Naive thymus-derived CD8-positive, alpha-beta T cell (primary cell): ENCODE data around the gene EPHB2. TPM values are rescaled to one million over a fixed set of nuclear protein-coding genes. Genes with fewer than 3 reads are reported as not detected.
A peak's percentile ranks its signal among the peaks of the same experiment; 100 is the strongest.

ENCODE experiments used
- ATAC-seq, 2 donors: fragments of 150-1000 bp; cut with Tn5 transposase in 1 of 2; sonication (Bioruptor Pico), chemical (Tn5 transposase) in 1 of 2; 1 replicate in 1 of 2; 2 replicates in 1 of 2; pipeline ENCODE4 v1.10.0; 2021; ENCODE audit warnings: mild to moderate bottlenecking in 2 of 2, moderate library complexity in 2 of 2
- POLR2A ChIA-PET: fragments of 350-600 bp; sonication (Branson Sonifier 250); formaldehyde crosslinking; loops from one replicate; lab custom pipeline; 2021; ENCODE audit warnings: antibody characterized with exemption; lab: Charles Lee
- DNase-seq, 10 donors: peaks; one replicate each; pipeline versions ENCODE4 v3.0.0 to v3.0.0-alpha.2; 2020 to 2022
- H3K27ac Mint-ChIP-seq, 10 donors: one replicate each; pipeline ENCODE4 v1.8.0; 2020 to 2022; ENCODE audit warnings: mild to moderate bottlenecking in 10 of 10, mixed read lengths in 10 of 10, moderate library complexity in 4 of 10, inconsistent platforms in 1 of 10
- H3K27me3 Mint-ChIP-seq, 5 donors: one replicate each; pipeline ENCODE4 v1.8.0; 2021 to 2022; ENCODE audit warnings: mixed read lengths in 5 of 5
- H3K36me3 Mint-ChIP-seq, 3 donors: one replicate each; pipeline ENCODE4 v1.8.0; 2020 to 2022; ENCODE audit warnings: mixed read lengths in 3 of 3, mild to moderate bottlenecking in 2 of 3, inconsistent platforms in 1 of 3
- H3K4me1 Mint-ChIP-seq, 4 donors: one replicate each; pipeline ENCODE4 v1.8.0; 2021 to 2022; ENCODE audit warnings: mixed read lengths in 4 of 4
- H3K4me3 Mint-ChIP-seq, 10 donors: one replicate each; pipeline ENCODE4 v1.8.0; 2020 to 2022; ENCODE audit warnings: mild to moderate bottlenecking in 10 of 10, mixed read lengths in 10 of 10, moderate library complexity in 6 of 10, inconsistent platforms in 1 of 10
- H3K9me3 Mint-ChIP-seq, 9 donors: one replicate each; pipeline ENCODE4 v1.8.0; 2020 to 2022; ENCODE audit warnings: mixed read lengths in 9 of 9, mild to moderate bottlenecking in 3 of 9, inconsistent platforms in 1 of 9, moderate library complexity in 1 of 9
- polyA plus RNA-seq, 3 donors: library from polyadenylated mRNA; unstranded; fragments of 300-500 nt; fragmentation: Illumina TruSeq; gene quantifications; one replicate each; pipeline ENCODE4 v1.2.3, GENCODE V29; 2021
- total RNA-seq, 8 experiments: library from RNA in 2 of 8; stranded (reverse) in 2 of 8; gene quantifications; one replicate each; pipeline ENCODE4 v1.2.3 and lab custom pipeline; 2021 to 2026

The EPHB2 gene
- total and polyA plus RNA-seq, 5 experiments from 2014 or later = 0.21 to 0.25 TPM; not detected in 3

- DNase-seq (no peak), ATAC-seq (no peak)
- no peak overlapping the region for H3K4me3 Mint-ChIP-seq
- H3K36me3 Mint-ChIP-seq = no peaks in the 10 kb centered on the region
- no peaks in the 10 kb centered on the region for H3K9me3 Mint-ChIP-seq
- POLR2A ChIA-PET = no interaction called here
- H3K27ac Mint-ChIP-seq = no peak overlapping the region
- peaks cover 0 to 9% (median 4%) of the 10 kb centered on the region in 5 donors for H3K27me3 Mint-ChIP-seq
- H3K4me1 Mint-ChIP-seq = no peaks in the 10 kb centered on the region
Measured at GRCh38 chr1:22818061-22818770, 107.6 kb downstream of the EPHB2 start.

DNA sequence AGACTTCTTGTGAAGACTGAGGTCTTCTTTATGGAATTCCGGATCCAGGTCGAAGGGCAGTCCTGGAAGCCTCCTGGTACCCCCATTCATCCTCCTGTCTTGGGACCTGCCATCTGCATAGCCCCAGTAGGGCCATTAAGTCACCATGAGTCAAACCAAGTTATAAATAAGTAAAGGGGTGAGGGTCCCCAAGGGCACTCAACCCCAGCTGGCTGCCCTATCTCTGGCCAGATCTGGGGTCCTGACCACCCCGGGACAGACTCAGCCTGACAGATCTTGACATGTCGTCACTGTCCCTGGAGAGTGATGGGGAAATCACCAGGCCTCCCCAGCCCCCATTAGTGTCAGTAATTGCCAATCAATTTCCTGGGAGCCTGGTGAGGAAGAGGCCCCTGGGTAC is 108.7 kb downstream of the EPHB2 start:
- H3K9me3 Mint-ChIP-seq = no peaks in the 10 kb centered on the region
- no peak for DNase-seq
- ATAC-seq = no peak
- H3K4me3 Mint-ChIP-seq = no peak overlapping the region
- no peaks in the 10 kb centered on the region for H3K36me3 Mint-ChIP-seq
- peaks cover 0 to 9% (median 7%) of the 10 kb centered on the region in 5 donors for H3K27me3 Mint-ChIP-seq
- H3K4me1 Mint-ChIP-seq = no peaks in the 10 kb centered on the region
- POLR2A ChIA-PET = no interaction called here
- H3K27ac Mint-ChIP-seq = no peak overlapping the region

- no peaks in the 10 kb centered on the region for H3K9me3 Mint-ChIP-seq
- no peak for ATAC-seq
- no peaks in the 10 kb centered on the region for H3K4me1 Mint-ChIP-seq
- no peak for DNase-seq
- H3K27me3 Mint-ChIP-seq = peaks cover 0 to 10% (median 8%) of the 10 kb centered on the region in 5 donors
- POLR2A ChIA-PET = no interaction called here
- H3K36me3 Mint-ChIP-seq = no peaks in the 10 kb centered on the region
- H3K4me3 Mint-ChIP-seq = no peak overlapping the region
- H3K27ac Mint-ChIP-seq = no peak overlapping the region
Measured at GRCh38 chr1:22821027-22821426, 110.4 kb downstream of the EPHB2 start.

- Mint-ChIP-seq H3K27me3 (peaks cover 0 to 15% (median 10%) of the 10 kb centered on the region in 5 donors), H3K9me3 (no peaks in the 10 kb centered on the region), H3K27ac (no peak overlapping the region), H3K4me3 (no peak overlapping the region), H3K36me3 (no peaks in the 10 kb centered on the region), H3K4me1 (no peaks in the 10 kb centered on the region)
- DNase-seq = no peak
- POLR2A ChIA-PET = no interaction called here
- ATAC-seq = no peak
Measured at GRCh38 chr1:22822371-22822770, 111.7 kb downstream of the EPHB2 start.

DNA sequence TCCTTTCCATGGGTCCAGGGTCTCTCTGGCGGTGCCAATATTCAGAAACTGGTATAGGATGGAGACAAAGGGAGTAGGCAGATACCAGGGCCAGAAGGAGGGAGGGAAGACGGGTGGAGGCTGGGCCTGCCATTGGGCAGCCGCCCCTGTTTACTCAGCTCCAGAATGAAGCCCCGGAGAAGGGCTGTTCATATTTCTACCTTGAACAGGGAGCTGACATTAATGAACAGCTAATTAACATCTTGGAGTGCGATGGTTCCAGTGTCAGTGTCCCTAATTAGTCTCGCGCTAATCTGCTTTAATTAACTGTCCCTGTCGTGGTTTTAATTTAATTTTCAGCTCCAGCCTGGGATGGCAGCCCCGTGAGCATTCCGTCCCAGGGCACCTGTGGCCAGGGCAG is 113.8 kb downstream of the EPHB2 start:
- no peaks in the 10 kb centered on the region for H3K36me3 Mint-ChIP-seq
- H3K27me3 Mint-ChIP-seq = peaks cover 0 to 13% (median 5%) of the 10 kb centered on the region in 5 donors
- no peak overlapping the region for H3K27ac Mint-ChIP-seq
- POLR2A ChIA-PET = no interaction called here
- DNase-seq (no peak), ATAC-seq (no peak)
- H3K9me3 Mint-ChIP-seq = no peaks in the 10 kb centered on the region
- no peak overlapping the region for H3K4me3 Mint-ChIP-seq
- no peaks in the 10 kb centered on the region for H3K4me1 Mint-ChIP-seq

- H3K27me3 Mint-ChIP-seq = peaks cover 0 to 13% (median 5%) of the 10 kb centered on the region in 5 donors
Measured at GRCh38 chr1:22824975-22825374, 114.3 kb downstream of the EPHB2 start.

GRCh38 chr1:22825486-22826189 is 115.0 kb downstream of the EPHB2 start:
- POLR2A ChIA-PET = no interaction called here
- Mint-ChIP-seq H3K9me3 (no peaks in the 10 kb centered on the region), H3K4me1 (no peaks in the 10 kb centered on the region), H3K4me3 (no peak overlapping the region), H3K27me3 (peaks cover 1 to 13% (median 3%) of the 10 kb centered on the region in 5 donors), H3K36me3 (no peaks in the 10 kb centered on the region), H3K27ac (no peak overlapping the region)
- DNase-seq (no peak), ATAC-seq (no peak)

More at GRCh38 chr1:22824975-22825374, 114.3 kb downstream of the EPHB2 start:
- DNase-seq (no peak), ATAC-seq (no peak)
- Mint-ChIP-seq H3K4me1 (no peaks in the 10 kb centered on the region), H3K9me3 (no peaks in the 10 kb centered on the region), H3K36me3 (no peaks in the 10 kb centered on the region), H3K4me3 (no peak overlapping the region), H3K27ac (no peak overlapping the region)
- POLR2A ChIA-PET = no interaction called here

DNA sequence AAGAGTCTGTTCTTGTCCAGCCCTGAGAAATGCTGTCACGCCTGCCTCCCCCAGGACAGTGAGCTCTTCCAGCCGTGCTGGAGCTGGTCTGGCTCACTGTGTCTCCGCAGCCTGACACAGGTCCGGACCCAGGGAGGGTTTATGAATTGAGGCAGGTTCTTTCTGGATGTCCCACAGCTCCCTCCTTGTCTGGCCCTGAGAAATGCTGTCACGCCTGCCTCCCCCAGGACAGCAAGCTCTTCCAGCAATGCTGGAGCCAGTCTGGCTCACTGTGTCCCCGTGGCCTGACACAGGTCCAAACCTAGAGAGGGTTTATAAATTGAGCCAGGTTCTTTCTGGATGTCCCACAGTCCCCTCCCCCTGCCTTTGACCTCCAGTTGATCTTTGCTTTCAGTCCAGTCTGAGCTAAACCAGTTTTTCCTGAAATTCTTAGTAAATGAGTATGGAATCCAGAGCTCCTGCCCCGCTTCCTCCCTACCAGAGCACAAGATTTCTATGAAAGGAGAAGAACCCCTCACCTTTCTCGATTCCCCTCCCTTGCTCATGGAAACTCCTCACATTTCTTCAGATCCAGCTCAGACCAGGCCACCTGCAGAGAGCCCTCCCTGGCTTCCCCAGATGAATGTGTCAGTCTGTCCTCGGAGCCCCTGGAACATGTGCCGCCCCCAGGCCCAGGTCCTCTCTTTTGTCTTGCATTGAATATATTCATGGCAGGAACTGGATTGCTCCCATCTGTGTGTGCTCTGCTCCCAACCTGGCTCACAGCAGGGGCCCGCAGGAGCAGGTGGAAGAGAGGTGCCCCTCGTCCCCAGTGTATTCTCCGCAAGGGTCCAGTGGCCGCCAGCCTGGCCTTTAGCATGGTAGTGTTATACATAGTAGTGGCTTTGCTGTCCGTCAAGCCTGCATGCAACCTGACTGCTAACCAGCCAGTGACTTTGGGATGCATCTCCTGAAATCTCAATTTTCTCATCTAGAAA is 116.3 kb downstream of the EPHB2 start:
- Mint-ChIP-seq H3K4me3 (no peak overlapping the region), H3K27me3 (peaks cover 3 to 16% (median 9%) of the 10 kb centered on the region in 5 donors), H3K36me3 (no peaks in the 10 kb centered on the region), H3K9me3 (no peaks in the 10 kb centered on the region), H3K4me1 (no peaks in the 10 kb centered on the region), H3K27ac (no peak overlapping the region)
- DNase-seq (no peak), ATAC-seq (no peak)
- POLR2A ChIA-PET = no interaction called here

- no peak for ATAC-seq
Measured at GRCh38 chr1:22827666-22828483, 117.2 kb downstream of the EPHB2 start.

GRCh38 chr1:22828484-22829308 is 118.1 kb downstream of the EPHB2 start:
- no peak overlapping the region for H3K4me3 Mint-ChIP-seq
- H3K27ac Mint-ChIP-seq = no peak overlapping the region
- peaks cover 6 to 16% (median 10%) of the 10 kb centered on the region in 5 donors for H3K27me3 Mint-ChIP-seq
- no peaks in the 10 kb centered on the region for H3K9me3 Mint-ChIP-seq
- no peak for DNase-seq
- H3K36me3 Mint-ChIP-seq = no peaks in the 10 kb centered on the region
- POLR2A ChIA-PET = no interaction called here
- H3K4me1 Mint-ChIP-seq = no peaks in the 10 kb centered on the region
- ATAC-seq = no peak

More at GRCh38 chr1:22827666-22828483, 117.2 kb downstream of the EPHB2 start:
- H3K27me3 Mint-ChIP-seq = peaks cover 6 to 16% (median 10%) of the 10 kb centered on the region in 5 donors
- no peak overlapping the region for H3K27ac Mint-ChIP-seq
- no peaks in the 10 kb centered on the region for H3K9me3 Mint-ChIP-seq
- no peak overlapping the region for H3K4me3 Mint-ChIP-seq
- no peaks in the 10 kb centered on the region for H3K36me3 Mint-ChIP-seq
- H3K4me1 Mint-ChIP-seq = no peaks in the 10 kb centered on the region
- no peak for DNase-seq
- POLR2A ChIA-PET = no interaction called here

- Mint-ChIP-seq H3K4me3 (no peak overlapping the region), H3K4me1 (no peaks in the 10 kb centered on the region), H3K36me3 (no peaks in the 10 kb centered on the region), H3K27ac (peak overlapping the region in 1 of 10 donors; percentile 7), H3K27me3 (peaks cover 6 to 16% (median 9%) of the 10 kb centered on the region in 5 donors), H3K9me3 (no peaks in the 10 kb centered on the region)
- POLR2A ChIA-PET = no interaction called here
- DNase-seq (no peak), ATAC-seq (no peak)
Measured at GRCh38 chr1:22829309-22829989, 118.8 kb downstream of the EPHB2 start.
